Liver (tissue), 9 donors: ENCODE data around the gene UNKL. TPM values are rescaled to one million over a fixed set of nuclear protein-coding genes. Genes with fewer than 3 reads are reported as not detected.

Source experiments
- DNase-seq: peaks from one replicate; pipeline ENCODE4 v3.0.0-alpha.2; 2017; ENCODE audit warnings: low spot score
- H3K27ac ChIP-seq, 2 donors: one replicate each; pipeline ENCODE4 v1.7.0; 2013; ENCODE audit warnings: inconsistent platforms in 2 of 2, low read length in 2 of 2, control low read depth in 1 of 2, low read depth in 1 of 2, mild to moderate bottlenecking in 1 of 2
- H3K27me3 ChIP-seq, 4 donors: one replicate each; pipeline versions ENCODE4 v1.6.1 to v1.7.0; 2013; ENCODE audit warnings: low read length in 3 of 4, inconsistent platforms in 1 of 4, mild to moderate bottlenecking in 1 of 4, moderate library complexity in 1 of 4; ENCODE audit not compliant: control insufficient read depth in 4 of 4, insufficient read depth in 4 of 4
- H3K36me3 ChIP-seq, 4 donors: one replicate each; pipeline versions ENCODE4 v1.6.1 to v1.7.0; 2013; ENCODE audit warnings: low read length in 3 of 4, mild to moderate bottlenecking in 3 of 4, low read depth in 1 of 4, moderate library complexity in 1 of 4; ENCODE audit not compliant: control insufficient read depth in 4 of 4, insufficient read depth in 3 of 4
- H3K4me1 ChIP-seq, 4 donors: one replicate each; pipeline versions ENCODE4 v1.6.1 to v1.7.0; 2013; ENCODE audit warnings: low read length in 3 of 4, mild to moderate bottlenecking in 3 of 4, moderate library complexity in 1 of 4; ENCODE audit not compliant: control insufficient read depth in 4 of 4, insufficient read depth in 4 of 4
- H3K4me3 ChIP-seq, 3 donors: one replicate each; pipeline versions ENCODE4 v1.6.1 to v1.7.0; 2013; ENCODE audit warnings: low read length in 3 of 3, control low read depth in 1 of 3, low read depth in 1 of 3, mild to moderate bottlenecking in 1 of 3
- H3K9ac ChIP-seq, 2 donors: one replicate each; pipeline ENCODE4 v1.7.0; 2013; ENCODE audit warnings: low read length in 2 of 2, mild to moderate bottlenecking in 2 of 2, moderate library complexity in 2 of 2, control low read depth in 1 of 2, low read depth in 1 of 2
- H3K9me3 ChIP-seq, 4 donors: one replicate each; pipeline versions ENCODE4 v1.6.1 to v1.7.0; 2013; ENCODE audit warnings: low read length in 3 of 4; ENCODE audit not compliant: control insufficient read depth in 4 of 4
- EGR1 ChIP-seq, 2 donors: IDR thresholded peaks; 2 replicates each; pipeline ENCODE4 v1.6.1; 2016 to 2018; ENCODE audit warnings: antibody characterized with exemption in 2 of 2, low read depth in 2 of 2
- FOXA1 ChIP-seq: IDR thresholded peaks from 2 replicates; pipeline ENCODE4 v1.6.1; 2016; ENCODE audit warnings: antibody characterized with exemption
- FOXA2 ChIP-seq: IDR thresholded peaks from 2 replicates; pipeline ENCODE4 v1.6.1; 2016; ENCODE audit warnings: antibody characterized with exemption
- HNF4A ChIP-seq, 2 donors: conservative IDR thresholded peaks; 2 replicates each; pipeline ENCODE4 v1.6.1; 2016; ENCODE audit warnings: antibody characterized with exemption in 2 of 2, mild to moderate bottlenecking in 2 of 2
- SP1 ChIP-seq: IDR thresholded peaks from 2 replicates; pipeline ENCODE4 v1.6.1; 2018; ENCODE audit warnings: antibody characterized with exemption, mild to moderate bottlenecking
- TAF1 ChIP-seq: conservative IDR thresholded peaks from 2 replicates; pipeline ENCODE4 v1.6.1; 2016; ENCODE audit warnings: antibody characterized with exemption, mild to moderate bottlenecking
- ZBTB33 ChIP-seq: IDR thresholded peaks from 2 replicates; pipeline ENCODE4 v1.6.1; 2016; ENCODE audit warnings: antibody characterized with exemption
- WGBS: extraction: QIAGEN DNeasy Blood & Tissue Kit; methylation state at CpG from one replicate; pipeline ENCODE4 v1.1.7; 2013; 5-methylcytosine and 5-hydroxymethylcytosine counted together
- polyA plus RNA-seq, 2 donors: library from polyadenylated mRNA; stranded (reverse) in 1 of 2; unstranded in 1 of 2; fragments of 200-250 nt in 1 of 2; fragments of >200 nt in 1 of 2; fragmentation: Nextera tagmentation in 1 of 2; extraction: Ambion mirVana in 1 of 2; gene quantifications; one replicate each; pipeline versions ENCODE4 v1.2.1 to v1.2.3, GENCODE V29; 2013 to 2015
- total RNA-seq, 2 donors: library from RNA; depleted of rRNA; stranded (reverse); fragments of >200 nt; gene quantifications; one replicate each; pipeline ENCODE4 v1.2.3, GENCODE V29; 2014
- TF ChIP-seq, protein P1 (sequence below): fragments of 150-350 bp; IDR thresholded peaks from 2 replicates; pipeline ENCODE4 v1.5.1; 2017; ENCODE audit warnings: improper control_type of control experiment, low read depth, low read length; ENCODE audit not compliant: missing input control
- donor health status: healthy.
- donor health status: healthy.
- donor health status: healthy.
- donor health status: healthy.
- donor health status: healthy.

UNKL gene
- total and polyA plus RNA-seq, 4 donors, result 3.5 to 14.7 (median 6.6) TPM

GRCh38 chr16:1314399-1315068 is 100.0 kb downstream of the UNKL start (continued):
- TF ChIP-seq EGR1 (IDR thresholded peaks at IDR 0.05; ENCODE audit: low read depth in 2 of 2) (no peak), ZBTB33 (no peak)

- Histone ChIP-seq H3K4me1 (peaks cover 9 to 39% (median 33%) of the 10 kb centered on the region in 4 donors), H3K27me3 (no peaks in the 10 kb centered on the region), H3K27ac (no peak overlapping the region), H3K9ac (no peak overlapping the region), H3K36me3 (peaks cover 26 to 46% (median 31%) of the 10 kb centered on the region in 4 donors), H3K4me3 (no peak overlapping the region), H3K9me3 (no peaks in the 10 kb centered on the region)
- TF ChIP-seq, protein P1, sequence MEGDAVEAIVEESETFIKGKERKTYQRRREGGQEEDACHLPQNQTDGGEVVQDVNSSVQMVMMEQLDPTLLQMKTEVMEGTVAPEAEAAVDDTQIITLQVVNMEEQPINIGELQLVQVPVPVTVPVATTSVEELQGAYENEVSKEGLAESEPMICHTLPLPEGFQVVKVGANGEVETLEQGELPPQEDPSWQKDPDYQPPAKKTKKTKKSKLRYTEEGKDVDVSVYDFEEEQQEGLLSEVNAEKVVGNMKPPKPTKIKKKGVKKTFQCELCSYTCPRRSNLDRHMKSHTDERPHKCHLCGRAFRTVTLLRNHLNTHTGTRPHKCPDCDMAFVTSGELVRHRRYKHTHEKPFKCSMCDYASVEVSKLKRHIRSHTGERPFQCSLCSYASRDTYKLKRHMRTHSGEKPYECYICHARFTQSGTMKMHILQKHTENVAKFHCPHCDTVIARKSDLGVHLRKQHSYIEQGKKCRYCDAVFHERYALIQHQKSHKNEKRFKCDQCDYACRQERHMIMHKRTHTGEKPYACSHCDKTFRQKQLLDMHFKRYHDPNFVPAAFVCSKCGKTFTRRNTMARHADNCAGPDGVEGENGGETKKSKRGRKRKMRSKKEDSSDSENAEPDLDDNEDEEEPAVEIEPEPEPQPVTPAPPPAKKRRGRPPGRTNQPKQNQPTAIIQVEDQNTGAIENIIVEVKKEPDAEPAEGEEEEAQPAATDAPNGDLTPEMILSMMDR, result no peak
- TF ChIP-seq EGR1 (IDR thresholded peaks at IDR 0.05; ENCODE audit: low read depth in 2 of 2) (no peak), FOXA1 (no peak), HNF4A (conservative IDR thresholded peaks at IDR 0.05) (no peak), SP1 (no peak), FOXA2 (no peak), TAF1 (no peak)
- 86% methylated on average over 38 of the region's 38 CpGs for WGBS
- DNase-seq, result no peak
These were observed 100.7 kb downstream of the UNKL start for GRCh38 chr16:1313721-1314369.

Other genes starting within 250 kb of the UNKL start
- not detected for gene TPSG1, start 189.4 kb downstream of the UNKL start, total RNA-seq
- under 1 TPM in 1 of 2 donors, not detected in 1; 0.55 TPM for gene TPSG1, start 189.4 kb downstream of the UNKL start, polyA plus RNA-seq
- under 1 TPM; 0.09 to 0.67 TPM for gene TPSB2, start 184.5 kb downstream of the UNKL start, total RNA-seq
- gene TPSB2, start 184.5 kb downstream of the UNKL start, polyA plus RNA-seq, result 10 to 100 TPM in 1 of 2 donors, under 1 TPM in 1; 0.24 to 12.7 TPM
- 1 to 10 TPM in 1 of 2 donors, under 1 TPM in 1; 0.23 to 1.1 TPM for gene TPSAB1, start 174.0 kb downstream of the UNKL start, total RNA-seq
- gene TPSAB1, start 174.0 kb downstream of the UNKL start, polyA plus RNA-seq, result 10 to 100 TPM in 1 of 2 donors, 1 to 10 TPM in 1; 1.4 to 10.8 TPM
- gene TPSD1, start 158.6 kb downstream of the UNKL start, total RNA-seq, result under 1 TPM in 1 of 2 donors, not detected in 1; 0.28 TPM
- under 1 TPM in 1 of 2 donors, not detected in 1; 0.40 TPM for gene TPSD1, start 158.6 kb downstream of the UNKL start, polyA plus RNA-seq
- 10 to 100 TPM; 21.8 to 23.9 TPM for gene UBE2I, start 105.1 kb downstream of the UNKL start, total RNA-seq
- 10 to 100 TPM; 19.4 to 23.2 TPM for gene UBE2I, start 105.1 kb downstream of the UNKL start, polyA plus RNA-seq
- 1 to 10 TPM; 2.3 to 2.8 TPM for gene BAIAP3, start 81.1 kb downstream of the UNKL start, total RNA-seq
- 1 to 10 TPM; 1.6 to 3.8 TPM for gene BAIAP3, start 81.1 kb downstream of the UNKL start, polyA plus RNA-seq
- 10 to 100 TPM; 20.3 to 29.5 TPM for gene TSR3, start 62.8 kb downstream of the UNKL start, total RNA-seq
- gene TSR3, start 62.8 kb downstream of the UNKL start, polyA plus RNA-seq, result 10 to 100 TPM; 28.3 to 29.9 TPM
- gene GNPTG, start 62.8 kb downstream of the UNKL start, total RNA-seq, result 10 to 100 TPM; 24.4 to 31.4 TPM
- gene GNPTG, start 62.8 kb downstream of the UNKL start, polyA plus RNA-seq, result 10 to 100 TPM; 50.7 to 79.6 TPM
- 1 to 10 TPM; 6.9 to 8.9 TPM for gene UQCC4, start 6.0 kb upstream of the UNKL start, total RNA-seq
- gene UQCC4, start 6.0 kb upstream of the UNKL start, polyA plus RNA-seq, result 10 to 100 TPM; 13.8 to 16.4 TPM
- 1 to 10 TPM in 1 of 2 donors, under 1 TPM in 1; 0.50 to 4.7 TPM for gene PERCC1, start 16.4 kb upstream of the UNKL start, total RNA-seq
- gene PERCC1, start 16.4 kb upstream of the UNKL start, polyA plus RNA-seq, result not detected
- under 1 TPM in 1 of 2 donors, not detected in 1; 0.42 TPM for gene CCDC154, start 29.9 kb upstream of the UNKL start, total RNA-seq
- gene CCDC154, start 29.9 kb upstream of the UNKL start, polyA plus RNA-seq, result under 1 TPM; 0.18 to 0.39 TPM
- 10 to 100 TPM; 26.1 to 34.4 TPM for gene CLCN7, start 60.3 kb upstream of the UNKL start, total RNA-seq
- gene CLCN7, start 60.3 kb upstream of the UNKL start, polyA plus RNA-seq, result 10 to 100 TPM; 13.9 to 36.2 TPM
- under 1 TPM; 0.08 to 0.61 TPM for gene PTX4, start 74.2 kb upstream of the UNKL start, total RNA-seq
- not detected for gene PTX4, start 74.2 kb upstream of the UNKL start, polyA plus RNA-seq
- gene TELO2, start 78.7 kb upstream of the UNKL start, total RNA-seq, result 10 to 100 TPM; 12.9 to 14.6 TPM
- 10 to 100 TPM; 17.8 to 19.3 TPM for gene TELO2, start 78.7 kb upstream of the UNKL start, polyA plus RNA-seq
- 10 to 100 TPM in 1 of 2 donors, 1 to 10 TPM in 1; 3.5 to 11.7 TPM for gene TMEM204, start 119.0 kb upstream of the UNKL start, total RNA-seq
- gene TMEM204, start 119.0 kb upstream of the UNKL start, polyA plus RNA-seq, result 10 to 100 TPM in 1 of 2 donors, 1 to 10 TPM in 1; 9.8 to 14.4 TPM
- gene IFT140, start 197.4 kb upstream of the UNKL start, total RNA-seq, result 1 to 10 TPM; 5.4 to 8.1 TPM
- gene IFT140, start 197.4 kb upstream of the UNKL start, polyA plus RNA-seq, result 1 to 10 TPM; 1.3 to 2.1 TPM
- gene CRAMP1, start 197.7 kb upstream of the UNKL start, total RNA-seq, result 1 to 10 TPM; 6.0 to 6.4 TPM
- gene CRAMP1, start 197.7 kb upstream of the UNKL start, polyA plus RNA-seq, result 1 to 10 TPM; 1.1 to 2.5 TPM